ENCODE results near the gene CAPN10.

GRCh38 chr2:240558236-240558761 lies 28.2 kb upstream of the CAPN10 start:
- no peak for TF ChIP-seq CTCF (IDR thresholded peaks at IDR 0.05)
- TF ChIP-seq POLR2A (IDR thresholded peaks at IDR 0.05): no peak
